ENCODE data around the gene HNRNPR.
"Not testable (repeated sequence)": the region's sequence is repeated elsewhere in the genome, so short reads cannot be mapped to it uniquely, and the experiment has no call there.

Gene HNRNPR

DNA sequence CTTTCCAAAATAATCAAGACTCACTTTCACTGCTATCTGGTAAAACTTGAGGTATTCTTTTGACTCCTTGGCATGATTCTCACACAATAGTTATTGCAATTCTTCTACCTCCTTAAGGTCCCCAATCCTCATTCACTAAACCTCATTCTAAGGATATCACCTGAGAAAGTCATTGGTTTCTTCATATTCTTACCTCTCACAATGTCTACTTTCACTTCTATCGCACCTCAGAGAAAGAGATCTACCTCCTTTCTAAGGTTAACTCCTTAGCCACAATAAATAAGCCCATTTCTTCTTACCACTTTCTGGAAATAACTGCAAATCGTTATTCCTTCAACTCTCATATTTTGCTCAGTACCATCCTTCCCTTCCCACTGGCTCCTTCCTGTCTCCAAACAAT lies 18.7 kb downstream of the HNRNPR start:
- no peak for DNase-seq (ENCODE audit: low read depth)

DNA sequence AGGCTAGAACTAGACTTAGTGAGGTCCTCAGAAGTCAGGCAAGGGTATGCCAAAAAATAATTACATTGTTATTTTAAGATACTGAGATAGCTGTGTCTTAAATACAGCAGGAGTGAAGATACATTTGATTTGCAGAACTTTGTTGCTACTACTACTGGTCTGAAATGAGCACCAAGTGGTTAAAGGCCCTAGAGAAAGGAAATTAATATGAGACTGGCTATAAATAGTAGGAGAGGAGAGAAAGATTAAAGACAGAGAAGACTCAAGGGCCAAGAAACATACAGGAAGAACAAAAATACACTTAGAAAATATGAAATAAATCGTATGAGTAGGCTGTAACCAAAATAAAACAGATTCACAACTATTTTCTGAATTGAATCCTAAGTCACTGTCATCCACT lies 21.3 kb downstream of the HNRNPR start:
- no peak for DNase-seq (ENCODE audit: low read depth)

DNA sequence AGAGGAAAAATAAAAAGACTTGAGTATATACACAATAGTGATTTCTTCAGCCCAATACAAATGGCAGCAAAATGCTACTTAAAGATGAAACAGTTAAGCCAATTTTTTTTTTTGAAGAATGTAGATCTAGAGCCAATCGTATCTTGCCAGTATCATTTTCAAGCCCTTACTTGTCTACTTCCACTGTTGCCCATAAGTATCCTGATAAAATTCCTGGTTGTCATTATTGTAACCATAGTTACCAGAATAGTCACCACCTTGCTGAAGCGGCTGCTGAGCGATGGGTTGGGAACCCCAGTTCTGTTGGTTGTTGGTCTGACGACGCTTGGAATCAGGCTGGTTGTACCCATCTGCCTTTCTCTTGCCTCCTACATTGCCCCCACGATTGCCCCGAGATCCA lies 33.8 kb downstream of the HNRNPR start:
- not testable (repeated sequence) for DNase-seq (ENCODE audit: low read depth)

DNA sequence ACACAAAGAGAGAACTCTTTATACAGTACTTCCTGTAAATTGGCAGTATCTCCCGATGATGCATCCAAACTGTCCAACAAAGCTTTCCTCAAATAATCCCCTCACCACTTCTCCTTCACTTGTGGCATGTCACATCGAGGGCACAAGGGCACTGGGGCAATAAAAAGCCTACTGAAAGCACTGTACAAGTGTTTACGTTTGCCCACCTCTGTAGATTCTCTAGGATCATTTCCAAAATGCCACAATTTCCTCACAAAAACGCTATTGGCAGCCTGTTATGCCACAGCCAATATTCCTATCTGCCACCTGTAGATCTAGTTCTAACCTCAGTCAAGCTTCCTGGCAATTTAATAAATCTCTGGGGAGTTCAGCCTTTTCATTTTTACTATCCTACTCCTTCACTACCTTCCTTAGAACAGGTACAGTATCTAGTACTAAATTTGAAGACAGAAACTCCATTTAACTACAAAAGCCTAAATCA lies 39.9 kb downstream of the HNRNPR start:
- no peak for DNase-seq (ENCODE audit: low read depth)

DNA sequence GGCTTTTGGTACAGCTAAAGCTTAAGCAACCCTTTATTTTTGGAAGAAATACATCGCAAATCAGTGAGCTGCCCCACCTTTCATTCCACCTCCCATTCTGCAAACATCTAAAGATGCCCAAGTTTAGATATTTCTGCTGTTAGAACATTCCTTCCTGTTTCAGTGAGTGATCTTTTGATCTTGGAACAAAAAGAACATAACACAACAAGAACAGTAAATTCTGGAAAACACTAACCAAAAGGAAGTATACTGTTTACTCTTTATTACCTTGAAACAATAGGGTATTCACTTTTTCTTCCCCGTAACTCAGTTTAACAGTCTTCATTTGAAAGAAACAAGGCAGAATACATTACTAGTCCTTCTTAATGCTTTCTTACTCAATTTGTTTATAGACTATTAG lies 40.6 kb downstream of the HNRNPR start:
- no peak for DNase-seq (ENCODE audit: low read depth)

DNA sequence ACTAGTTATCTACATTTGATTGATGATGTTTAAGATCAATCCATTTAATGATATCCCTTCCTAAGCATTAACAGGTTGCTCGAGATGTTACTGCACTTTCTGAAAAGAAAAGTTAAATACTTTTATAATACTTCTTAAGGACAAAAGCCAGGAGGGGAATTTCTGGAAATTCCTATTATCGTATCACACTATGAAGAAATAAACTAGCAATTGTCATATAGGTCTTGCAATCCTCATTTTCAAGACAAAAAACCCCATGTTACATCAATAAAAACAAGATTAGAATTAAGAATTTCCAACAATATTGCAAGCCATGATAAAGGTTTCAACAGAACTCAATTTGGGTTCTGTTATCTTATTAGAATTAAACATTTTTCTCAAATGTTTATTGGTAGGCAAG lies 47.2 kb downstream of the HNRNPR start:
- DNase-seq (ENCODE audit: low read depth), result no peak

DNA sequence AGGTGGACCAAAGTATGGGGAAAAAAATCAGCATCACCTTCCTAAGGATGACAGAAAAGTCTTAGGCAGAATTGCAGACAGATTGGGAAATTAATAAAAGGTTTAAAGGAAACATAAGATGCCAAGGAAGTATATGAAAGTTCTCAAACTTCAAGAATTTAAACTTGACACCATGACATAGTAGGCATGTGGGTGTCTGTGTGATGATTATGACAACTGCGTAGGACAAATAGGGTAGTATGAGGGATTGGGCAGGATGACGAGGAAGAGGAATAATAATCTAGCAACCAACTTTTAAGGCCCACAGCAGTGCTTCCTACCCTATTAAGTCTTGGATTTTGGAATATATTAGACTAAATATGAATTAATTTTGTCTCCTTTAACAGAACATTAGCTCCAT lies 52.4 kb downstream of the HNRNPR start:
- DNase-seq (ENCODE audit: low read depth), result no peak

DNA sequence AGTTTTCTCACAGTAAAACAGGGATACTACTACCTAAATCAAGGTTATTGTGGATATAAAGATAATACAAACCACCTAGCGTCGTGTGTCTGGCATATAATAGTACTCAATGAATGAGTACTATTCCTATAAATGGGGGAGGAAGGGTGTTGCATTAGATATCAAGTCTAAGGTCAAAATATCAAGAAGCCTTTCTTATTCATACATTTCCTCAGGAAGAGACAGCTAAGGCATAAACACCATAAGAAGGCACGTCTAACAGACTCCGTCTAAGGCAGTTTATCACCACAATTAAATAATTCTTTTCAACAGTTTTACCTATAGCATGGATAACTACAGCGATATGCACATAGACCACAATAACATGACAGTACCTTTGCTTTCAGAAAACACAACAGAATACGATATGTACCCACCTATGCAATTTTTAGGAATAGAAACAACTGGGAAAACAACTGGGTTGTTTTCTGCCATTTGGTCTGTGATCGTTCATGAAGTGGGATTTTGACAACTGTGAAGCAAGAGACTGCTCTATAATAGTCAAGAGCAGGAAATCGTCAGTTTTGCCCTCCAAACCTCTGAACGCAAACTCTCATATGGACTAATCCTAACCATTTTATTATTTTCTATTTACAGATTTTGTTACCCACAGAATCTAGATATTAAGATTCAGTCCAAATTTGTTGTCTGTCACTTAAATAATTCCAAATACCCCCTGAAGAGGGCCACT lies 53.1 kb downstream of the HNRNPR start:
- DNase-seq (ENCODE audit: low read depth), result no peak

DNA sequence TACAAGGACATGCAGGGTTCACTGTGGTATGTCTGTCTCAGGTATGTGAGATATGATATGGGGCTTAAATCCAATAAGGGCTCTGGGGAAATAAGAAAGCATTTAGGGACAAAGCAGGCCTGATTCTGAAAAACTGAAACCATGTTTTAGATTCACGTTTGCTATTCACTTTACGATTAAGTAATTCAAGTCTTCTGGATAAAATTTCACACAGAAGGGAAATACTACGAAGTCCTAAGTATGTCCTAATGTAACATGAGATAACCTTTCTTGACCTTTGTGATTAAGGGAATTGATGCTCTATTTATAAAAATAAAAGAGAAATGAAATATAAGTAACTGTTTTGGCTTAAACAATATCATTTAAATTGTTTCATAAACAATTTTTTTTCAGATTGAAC lies 55.4 kb downstream of the HNRNPR start:
- DNase-seq (ENCODE audit: low read depth), result no peak

DNA sequence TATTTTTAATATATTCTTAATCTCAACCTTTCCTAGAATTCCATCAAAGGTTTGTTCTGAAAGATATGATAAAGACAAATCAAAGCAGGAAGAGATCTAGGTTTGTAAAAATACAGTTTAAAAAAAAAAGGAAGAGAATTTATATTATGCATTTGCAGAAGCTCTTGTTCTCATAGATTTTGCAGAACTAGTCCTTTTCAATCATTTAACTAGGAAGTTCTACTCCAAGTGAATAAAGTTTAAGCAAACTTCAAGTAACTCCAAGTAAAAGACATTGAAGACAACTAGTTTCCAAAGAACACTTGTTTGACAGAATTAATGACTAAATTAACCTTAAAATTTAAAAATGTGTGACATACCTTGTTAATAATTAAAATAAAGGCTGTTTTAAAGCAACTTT lies 55.9 kb downstream of the HNRNPR start:
- no peak for DNase-seq (ENCODE audit: low read depth)

DNA sequence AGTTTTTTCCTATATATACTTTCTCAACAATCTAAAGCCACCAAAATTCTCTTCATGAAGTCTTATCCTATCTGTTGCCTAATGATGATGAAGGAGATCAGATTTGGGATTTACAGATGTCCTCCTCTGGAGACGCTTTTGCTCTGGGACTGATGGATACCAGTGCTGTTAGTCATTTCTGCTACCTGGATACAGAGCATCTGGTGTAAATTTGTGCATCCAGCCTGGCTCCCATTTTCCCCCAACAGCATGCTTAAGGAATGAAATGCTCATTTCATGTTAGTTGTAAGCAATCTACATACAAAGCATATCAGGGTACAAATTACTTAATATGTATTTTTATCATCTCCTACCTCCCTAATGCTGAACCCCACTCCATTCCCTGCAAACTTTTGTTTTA lies 57.7 kb downstream of the HNRNPR start:
- no peak for DNase-seq (ENCODE audit: low read depth)

DNA sequence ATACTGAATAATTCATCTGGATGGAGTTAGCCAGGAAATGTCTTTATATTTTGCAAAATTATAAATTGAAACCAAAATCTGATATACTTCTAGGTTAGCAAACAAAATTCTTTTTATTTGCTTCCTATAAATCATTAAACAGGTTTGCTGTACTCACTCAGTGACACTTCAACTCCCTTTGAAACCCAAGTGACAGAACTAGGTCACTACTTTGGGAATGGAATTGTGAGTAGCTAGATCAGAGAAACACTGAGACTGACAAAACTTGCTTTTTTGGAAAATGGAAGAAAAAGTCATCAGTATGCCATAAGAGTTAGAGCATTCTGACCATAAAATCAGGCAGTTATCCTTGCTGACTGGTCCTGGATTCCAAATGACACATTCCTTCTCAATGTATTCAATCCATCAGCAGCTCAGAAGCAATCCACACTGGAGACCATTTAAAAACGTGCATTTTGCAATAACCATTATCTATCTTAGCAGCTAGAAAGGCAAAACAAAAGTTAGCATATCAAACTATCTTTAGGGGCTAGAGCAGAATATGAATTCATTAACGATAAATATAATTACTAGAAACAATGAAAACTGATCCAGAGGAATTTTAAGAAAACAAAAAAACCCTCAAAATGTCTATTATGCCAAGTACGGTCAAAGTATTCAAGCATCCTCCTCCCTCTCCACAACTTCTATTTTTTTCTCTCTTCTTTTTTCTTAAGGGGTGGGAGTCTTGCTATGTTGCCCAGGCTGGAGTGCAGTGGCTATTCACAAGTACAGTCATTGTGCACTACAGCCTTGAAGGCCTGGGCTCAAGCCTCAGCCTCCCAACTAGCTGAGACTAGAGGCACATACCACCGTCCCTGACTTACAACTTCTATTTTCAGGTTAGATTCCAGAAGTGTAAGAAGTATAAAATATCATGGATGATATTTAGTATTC lies 60.1 kb downstream of the HNRNPR start:
- no peak for DNase-seq (ENCODE audit: low read depth)

DNA sequence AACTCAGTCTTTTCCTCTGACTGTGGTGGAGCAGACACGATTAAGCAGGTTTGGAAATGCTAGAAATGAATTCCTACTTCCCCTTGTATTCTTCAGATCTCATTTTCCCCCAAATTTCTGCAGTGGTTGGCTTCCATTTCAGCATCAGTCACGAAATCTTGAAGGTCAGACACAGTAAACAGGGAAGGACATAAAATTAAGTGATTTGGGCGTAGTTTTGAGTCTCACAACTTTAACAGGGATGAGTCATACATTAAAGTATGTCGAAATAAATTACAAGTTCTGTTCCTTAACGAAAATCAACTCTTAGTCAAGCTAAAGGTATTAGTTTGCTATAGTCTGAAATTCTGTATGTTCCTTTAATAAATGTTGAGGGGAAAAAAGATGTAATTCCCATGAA lies 61.1 kb downstream of the HNRNPR start:
- no peak for DNase-seq (ENCODE audit: low read depth)

DNA sequence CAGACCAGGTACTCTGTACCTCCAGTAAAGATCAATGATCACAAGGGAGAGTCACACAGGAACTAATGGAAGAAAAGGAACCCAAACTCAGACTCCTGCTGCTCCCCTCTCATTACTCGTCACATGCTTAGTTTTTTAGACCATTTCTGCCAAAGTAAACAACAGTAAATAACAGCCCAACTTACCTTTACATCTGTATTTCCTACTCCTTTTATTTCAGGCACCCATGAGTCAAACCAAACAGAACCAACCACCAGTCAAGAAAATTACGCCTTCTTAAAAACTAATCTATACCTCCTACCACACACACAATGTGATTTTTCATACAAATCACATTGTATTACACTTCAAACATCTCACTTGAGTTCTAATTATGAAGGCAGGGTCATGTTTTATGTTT lies 65.4 kb downstream of the HNRNPR start:
- no peak for DNase-seq (ENCODE audit: low read depth)

DNA sequence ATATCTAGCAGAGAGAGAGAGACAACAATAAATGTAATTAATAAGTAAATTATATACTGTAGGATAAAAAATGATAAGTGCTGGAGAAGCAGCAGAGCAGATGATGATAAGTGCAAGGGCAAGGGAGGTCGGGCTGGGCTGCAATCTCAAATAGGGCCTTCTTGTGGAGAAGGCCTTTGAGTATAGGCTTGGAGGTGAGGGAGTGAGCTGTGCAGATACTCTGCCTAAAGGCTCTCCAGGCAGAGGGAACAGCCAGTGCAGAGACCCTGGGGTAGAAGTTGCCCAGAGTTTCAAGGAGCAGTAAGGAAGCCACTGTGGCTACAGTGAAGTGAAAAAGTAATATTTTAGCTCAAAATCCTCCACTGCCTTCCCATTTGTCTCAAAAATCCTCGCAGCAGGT lies 67.6 kb downstream of the HNRNPR start:
- no peak for DNase-seq (ENCODE audit: low read depth)

DNA sequence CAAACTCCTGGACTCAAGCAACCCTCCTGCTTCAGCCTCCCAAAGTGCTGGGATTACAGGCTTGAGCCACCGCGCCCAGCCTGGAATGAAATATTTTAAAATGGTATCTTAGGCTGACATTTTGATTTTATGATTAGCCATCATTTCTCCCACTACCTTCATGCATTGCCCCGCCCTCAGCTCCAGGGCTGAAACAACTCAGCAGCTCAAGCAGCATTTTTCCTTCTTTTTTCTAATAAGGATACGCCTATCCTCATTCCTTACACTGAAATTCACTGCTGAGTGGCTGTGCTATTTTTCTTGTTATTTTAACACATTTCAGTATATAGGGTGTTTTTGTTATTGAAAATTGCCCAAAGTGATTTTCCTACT lies 70.0 kb downstream of the HNRNPR start:
- DNase-seq (ENCODE audit: low read depth), result no peak

DNA sequence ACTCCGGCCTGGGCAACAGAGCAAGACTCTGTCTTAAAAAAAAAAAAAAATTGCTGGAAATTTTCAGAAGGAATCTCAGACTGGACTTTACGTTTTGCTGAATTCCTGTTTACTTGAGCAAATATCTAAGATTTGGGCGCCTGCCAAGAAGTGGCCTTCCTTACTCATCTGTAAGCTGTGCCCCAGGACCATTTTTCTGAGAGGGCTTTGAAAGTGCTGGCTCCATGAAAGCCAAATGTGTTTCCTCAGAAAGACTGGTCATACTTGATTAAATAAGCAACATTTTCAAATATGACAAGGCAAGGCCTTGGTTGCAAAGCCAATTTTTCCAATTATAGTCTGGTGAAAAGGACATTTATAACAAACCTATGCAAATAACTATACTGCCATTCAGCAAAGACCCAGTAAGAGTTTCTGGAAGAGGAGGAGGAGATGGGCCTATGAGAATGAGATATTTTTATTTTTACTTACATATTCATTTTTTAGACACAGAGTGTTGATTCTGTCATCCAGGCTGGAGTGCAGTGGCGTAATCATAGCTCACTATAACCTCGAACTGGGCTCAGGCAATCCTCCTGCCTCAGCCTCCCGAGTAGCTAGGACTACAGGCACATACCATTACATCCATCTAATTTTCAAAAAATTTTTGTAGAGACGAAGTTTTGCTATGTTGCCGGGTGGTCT lies 70.5 kb downstream of the HNRNPR start:
- DNase-seq (ENCODE audit: low read depth), result no peak

DNA sequence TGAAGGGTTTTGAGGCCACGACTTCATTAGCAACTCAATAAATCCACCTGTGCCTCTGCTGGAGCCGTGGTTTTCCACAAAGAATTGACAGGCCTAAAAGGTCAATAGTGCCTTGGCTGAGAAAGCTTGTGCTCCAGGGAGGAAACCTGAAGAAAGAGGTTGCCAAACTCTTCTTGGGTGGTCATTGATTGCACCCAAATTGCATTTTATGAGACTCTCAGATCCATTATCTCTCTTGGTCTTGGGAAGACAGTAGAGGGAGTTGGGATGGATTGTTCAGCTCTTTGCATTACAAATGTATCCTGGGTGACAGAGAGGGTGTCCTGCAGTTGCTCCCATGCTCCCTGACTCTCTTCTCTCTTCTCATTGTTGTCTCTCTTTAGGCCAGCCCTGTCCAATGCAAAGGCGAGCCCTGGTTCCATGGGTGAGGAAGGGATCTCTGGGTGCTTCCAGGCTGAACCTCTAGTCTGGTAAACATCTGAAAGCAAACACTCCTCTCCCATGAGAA lies 80.7 kb downstream of the HNRNPR start:
- no peak for DNase-seq (ENCODE audit: low read depth)

DNA sequence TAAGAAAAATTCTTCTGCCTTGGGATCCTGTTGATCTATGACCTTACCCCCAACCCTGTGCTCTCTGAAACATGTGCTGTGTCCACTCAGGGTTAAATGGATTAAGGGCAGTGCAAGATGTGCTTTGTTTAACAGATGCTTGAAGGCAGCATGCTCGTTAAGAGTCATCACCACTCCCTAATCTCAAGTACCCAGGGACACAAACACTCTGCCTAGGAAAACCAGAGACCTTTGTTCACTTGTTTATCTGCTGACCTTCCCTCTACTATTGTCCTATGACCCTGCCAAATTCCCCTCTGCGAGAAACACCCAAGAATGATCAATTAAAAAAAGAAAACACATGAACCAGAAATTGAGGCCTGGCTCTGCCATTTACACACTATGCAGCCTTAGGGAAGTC lies 86.0 kb downstream of the HNRNPR start:
- not testable (repeated sequence) for DNase-seq (ENCODE audit: low read depth)

DNA sequence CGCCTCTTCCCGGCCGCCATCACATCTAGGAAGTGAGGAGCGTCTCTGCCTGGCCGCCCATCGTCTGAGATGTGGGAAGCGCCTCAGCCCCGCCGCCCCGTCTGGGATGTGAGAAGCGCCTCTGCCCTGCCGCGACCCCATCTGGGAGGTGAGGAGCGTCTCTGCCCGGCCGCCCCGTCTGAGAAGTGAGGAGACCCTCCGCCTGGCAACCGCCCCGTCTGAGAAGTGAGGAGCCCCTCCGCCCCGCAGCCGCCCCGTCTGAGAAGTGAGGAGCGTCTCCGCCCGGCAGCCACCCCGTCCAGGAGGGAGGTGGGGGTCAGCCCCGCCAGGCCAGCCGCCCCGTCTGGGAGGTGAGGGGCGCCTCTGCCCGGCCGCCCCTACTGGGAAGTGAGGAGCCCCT lies 86.7 kb downstream of the HNRNPR start:
- DNase-seq (ENCODE audit: low read depth), result not testable (repeated sequence)

Data from stimulated activated CD8-positive, alpha-beta memory T cell treated with anti-CD3 and anti-CD28 coated beads, Interleukin-15, amount 100 ng/mL, for 24 hours (primary cell).